ENCODE measurements around the gene ANGPTL7. TPM values are rescaled to one million over a fixed set of nuclear protein-coding genes. Genes with fewer than 3 reads are reported as not detected.

Gene ANGPTL7
- polyA plus RNA-seq, 1 experiment = not detected

DNA sequence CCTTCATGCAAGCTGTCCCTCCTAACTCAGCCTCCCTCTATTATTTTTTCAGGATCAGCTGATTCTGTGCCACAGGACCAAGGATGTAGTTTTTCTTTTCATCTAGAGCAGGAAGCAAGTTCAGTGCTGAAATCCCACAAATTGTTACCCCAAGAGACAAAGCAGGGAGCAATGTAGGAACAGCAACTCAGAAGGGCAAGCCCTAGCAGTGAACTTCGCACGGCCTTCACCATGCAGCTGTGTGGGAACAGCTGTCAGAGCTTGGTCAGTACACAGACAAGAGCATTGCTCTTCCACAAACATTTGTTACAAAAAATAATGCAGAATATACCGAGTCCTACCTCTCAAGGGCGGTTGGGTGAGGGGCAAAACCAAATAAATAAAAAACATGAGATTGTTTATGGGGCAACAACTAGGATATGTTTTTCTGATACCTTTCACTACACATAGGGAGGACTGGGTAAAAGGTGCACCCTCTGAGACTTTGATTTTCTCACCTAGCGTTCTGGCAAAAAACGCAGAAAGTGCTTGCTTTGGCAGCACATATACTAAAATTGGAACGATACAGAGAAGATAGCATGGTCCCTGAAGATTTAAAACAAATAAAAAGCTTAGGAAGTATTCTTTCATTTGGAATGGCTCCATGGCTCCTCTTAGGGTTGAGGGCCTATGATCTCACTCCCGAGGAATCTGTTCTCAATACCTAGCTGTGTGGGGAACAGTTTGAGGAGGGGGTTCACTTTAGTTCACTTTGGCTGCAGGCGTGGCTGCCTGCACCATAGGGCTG, 37.1 kb upstream of the ANGPTL7 start:
- no peak overlapping the region for H3K4me3 ChIP-seq (ENCODE audit: low read depth, low read length)
- CTCF ChIA-PET = interaction anchor here (1.2 kb wide), 1 partner anchor 90 kb away, joined by 3 read pairs; no protein-coding TSS in a partner anchor
- no peaks in the 10 kb centered on the region for H3K9me3 ChIP-seq (ENCODE audit: control insufficient read depth, insufficient read depth, low read length)
- H3K27ac ChIP-seq (ENCODE audit: low read depth, low read length) = no peak overlapping the region
- no peak for DNase-seq (ENCODE audit: low read depth, low spot score)
- H3K27me3 ChIP-seq (ENCODE audit: control insufficient read depth, insufficient read depth, low read length) = no peaks in the 10 kb centered on the region
- TF ChIP-seq, protein P1, sequence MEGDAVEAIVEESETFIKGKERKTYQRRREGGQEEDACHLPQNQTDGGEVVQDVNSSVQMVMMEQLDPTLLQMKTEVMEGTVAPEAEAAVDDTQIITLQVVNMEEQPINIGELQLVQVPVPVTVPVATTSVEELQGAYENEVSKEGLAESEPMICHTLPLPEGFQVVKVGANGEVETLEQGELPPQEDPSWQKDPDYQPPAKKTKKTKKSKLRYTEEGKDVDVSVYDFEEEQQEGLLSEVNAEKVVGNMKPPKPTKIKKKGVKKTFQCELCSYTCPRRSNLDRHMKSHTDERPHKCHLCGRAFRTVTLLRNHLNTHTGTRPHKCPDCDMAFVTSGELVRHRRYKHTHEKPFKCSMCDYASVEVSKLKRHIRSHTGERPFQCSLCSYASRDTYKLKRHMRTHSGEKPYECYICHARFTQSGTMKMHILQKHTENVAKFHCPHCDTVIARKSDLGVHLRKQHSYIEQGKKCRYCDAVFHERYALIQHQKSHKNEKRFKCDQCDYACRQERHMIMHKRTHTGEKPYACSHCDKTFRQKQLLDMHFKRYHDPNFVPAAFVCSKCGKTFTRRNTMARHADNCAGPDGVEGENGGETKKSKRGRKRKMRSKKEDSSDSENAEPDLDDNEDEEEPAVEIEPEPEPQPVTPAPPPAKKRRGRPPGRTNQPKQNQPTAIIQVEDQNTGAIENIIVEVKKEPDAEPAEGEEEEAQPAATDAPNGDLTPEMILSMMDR (IDR thresholded peaks at IDR 0.05; ENCODE audit: low read depth, low read length) = no peak
- POLR2A ChIA-PET = no interaction called here

DNA sequence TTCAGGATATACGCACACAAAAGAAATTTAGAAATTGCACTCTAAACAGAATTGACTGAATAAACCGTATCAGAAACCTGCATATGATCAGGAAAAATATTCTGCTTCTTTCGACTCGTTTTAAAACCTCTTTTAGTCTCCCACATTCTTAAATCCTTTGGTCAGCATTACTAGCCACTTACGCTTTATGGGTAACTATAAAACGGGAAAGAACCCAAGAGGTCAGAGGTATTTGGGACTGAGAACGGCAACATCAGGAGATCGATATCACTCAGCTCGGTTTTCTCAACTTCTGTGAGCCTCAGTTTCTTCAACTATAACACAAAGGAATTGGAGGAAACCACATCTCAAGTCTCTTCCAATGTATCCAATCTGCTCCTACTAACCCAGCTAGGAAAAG, 36.4 kb upstream of the ANGPTL7 start:
- no peak overlapping the region for H3K4me3 ChIP-seq (ENCODE audit: low read depth, low read length)
- TF ChIP-seq, protein P1 (IDR thresholded peaks at IDR 0.05; ENCODE audit: low read depth, low read length) = no peak
- no peak overlapping the region for H3K27ac ChIP-seq (ENCODE audit: low read depth, low read length)
- ChIA-PET POLR2A (no interaction called here), CTCF (no interaction called here)
- no peaks in the 10 kb centered on the region for H3K9me3 ChIP-seq (ENCODE audit: control insufficient read depth, insufficient read depth, low read length)
- H3K27me3 ChIP-seq (ENCODE audit: control insufficient read depth, insufficient read depth, low read length) = no peaks in the 10 kb centered on the region
- DNase-seq (ENCODE audit: low read depth, low spot score) = no peak

DNA sequence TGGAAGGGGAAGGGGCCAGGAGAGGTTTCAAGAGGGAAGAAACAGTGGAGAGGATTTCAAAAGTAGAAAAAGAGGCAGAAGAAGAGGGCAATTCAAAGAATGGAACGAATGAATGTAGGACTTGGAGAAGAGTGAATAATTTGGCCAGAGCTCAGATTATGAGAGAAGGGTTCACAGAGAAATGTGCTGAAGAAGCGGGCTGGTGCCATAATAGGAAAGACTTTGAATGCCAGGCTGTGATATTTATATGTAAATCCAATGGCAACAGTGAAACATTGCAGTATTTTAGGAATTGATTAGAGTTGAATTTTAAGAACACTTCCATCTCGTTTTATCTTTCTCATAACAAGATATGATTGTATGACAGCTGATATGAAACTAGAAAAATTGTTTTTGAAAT, 36.0 kb upstream of the ANGPTL7 start:
- H3K4me3 ChIP-seq (ENCODE audit: low read depth, low read length) = no peak overlapping the region
- H3K27ac ChIP-seq (ENCODE audit: low read depth, low read length) = no peak overlapping the region
- no peaks in the 10 kb centered on the region for H3K27me3 ChIP-seq (ENCODE audit: control insufficient read depth, insufficient read depth, low read length)
- POLR2A ChIA-PET = no interaction called here
- no peak for DNase-seq (ENCODE audit: low read depth, low spot score)
- H3K9me3 ChIP-seq (ENCODE audit: control insufficient read depth, insufficient read depth, low read length) = no peaks in the 10 kb centered on the region
- CTCF ChIA-PET = no interaction called here
- TF ChIP-seq, protein P1 (IDR thresholded peaks at IDR 0.05; ENCODE audit: low read depth, low read length) = no peak

GRCh38 chr1:11156441-11156840, 32.7 kb upstream of the ANGPTL7 start:
- POLR2A ChIA-PET = no interaction called here
- no peaks in the 10 kb centered on the region for H3K9me3 ChIP-seq (ENCODE audit: control insufficient read depth, insufficient read depth, low read length)
- H3K27ac ChIP-seq (ENCODE audit: low read depth, low read length) = no peak overlapping the region
- no peak overlapping the region for H3K4me3 ChIP-seq (ENCODE audit: low read depth, low read length)
- CTCF ChIA-PET = interaction anchor here (1.6 kb wide), 1 partner anchor 119 kb away, joined by 5 read pairs; no protein-coding TSS in a partner anchor
- DNase-seq (ENCODE audit: low read depth, low spot score) = no peak
- no peaks in the 10 kb centered on the region for H3K27me3 ChIP-seq (ENCODE audit: control insufficient read depth, insufficient read depth, low read length)
- TF ChIP-seq, protein P1 (IDR thresholded peaks at IDR 0.05; ENCODE audit: low read depth, low read length) = no peak

DNA sequence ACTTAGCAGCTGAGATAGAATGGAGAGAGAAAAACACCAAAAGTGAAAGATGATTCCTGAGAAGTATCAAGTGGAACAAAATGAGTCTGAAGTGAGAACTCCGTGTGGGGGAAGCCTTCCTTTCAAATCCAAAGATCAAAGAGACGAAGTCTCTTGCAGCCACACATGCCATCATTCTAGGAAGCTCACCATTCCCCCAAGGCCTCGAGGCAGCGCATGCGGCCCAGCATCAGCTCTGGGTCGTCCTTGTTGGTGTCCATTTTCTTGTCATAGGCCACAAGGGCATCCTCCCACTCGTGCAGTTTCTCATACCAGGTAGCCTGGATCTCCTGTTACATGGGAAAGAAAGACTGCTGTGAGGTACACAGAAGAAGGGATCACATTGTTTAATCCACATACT, 32.2 kb upstream of the ANGPTL7 start:
- no peak for DNase-seq (ENCODE audit: low read depth, low spot score)
- Histone ChIP-seq H3K27ac (ENCODE audit: low read depth, low read length) (no peak overlapping the region), H3K4me3 (ENCODE audit: low read depth, low read length) (no peak overlapping the region), H3K27me3 (ENCODE audit: control insufficient read depth, insufficient read depth, low read length) (no peaks in the 10 kb centered on the region), H3K9me3 (ENCODE audit: control insufficient read depth, insufficient read depth, low read length) (no peaks in the 10 kb centered on the region)
- POLR2A ChIA-PET = no interaction called here
- TF ChIP-seq, protein P1 (IDR thresholded peaks at IDR 0.05; ENCODE audit: low read depth, low read length) = no peak
- CTCF ChIA-PET = interaction anchor here (1.6 kb wide), 1 partner anchor 119 kb away, joined by 5 read pairs; no protein-coding TSS in a partner anchor
